ENCODE results near the gene TAB3. TPM values are rescaled to one million over a fixed set of nuclear protein-coding genes. Genes with fewer than 3 reads are reported as not detected.

TAB3 gene
- polyA plus RNA-seq, 3 donors, result 4.4 to 11.8 (median 5.4) TPM

GRCh38 chrX:30920271-30920670, 31.2 kb upstream of the TAB3 start:
- Histone ChIP-seq H3K4me3 (replicated peaks in 1 of 3; ENCODE audit: low read depth in 2 of 3, low read length in 3 of 3) (no peak overlapping the region), H3K79me2 (ENCODE audit: insufficient read depth, low read length) (no peaks in the 10 kb centered on the region), H3K9ac (ENCODE audit: insufficient read depth, low read length, poor library complexity, severe bottlenecking) (no peak overlapping the region), H3K36me3 (replicated peaks in 1 of 2; ENCODE audit: control insufficient read depth in 1 of 2, insufficient read depth in 2 of 2, low read length in 2 of 2) (no peaks in the 10 kb centered on the region), H3K4me1 (ENCODE audit: control insufficient read depth in 1 of 2, insufficient read depth in 2 of 2, low read length in 2 of 2) (no peaks in the 10 kb centered on the region), H2AFZ (ENCODE audit: insufficient read depth, low read depth, low read length, poor library complexity, severe bottlenecking) (no peak overlapping the region), H3K27me3 (ENCODE audit: control insufficient read depth in 2 of 2, insufficient read depth in 2 of 2, low read length in 2 of 2) (no peaks in the 10 kb centered on the region), H3K9me3 (replicated peaks in 1 of 2; ENCODE audit: control insufficient read depth in 1 of 2, insufficient read depth in 1 of 2, low read length in 2 of 2) (no peaks in the 10 kb centered on the region), H3K4me2 (replicated peaks; ENCODE audit: extremely low read depth, low read length, poor library complexity, severe bottlenecking) (no peak overlapping the region), H4K20me1 (ENCODE audit: insufficient read depth, low read length) (no peaks in the 10 kb centered on the region), H3K27ac (ENCODE audit: low read depth in 1 of 2, low read length in 2 of 2) (no peak overlapping the region)
- intact Hi-C loops (cut with micrococcal nuclease), result no loop called here
- Mint-ChIP-seq H3K27ac (no peak overlapping the region), H3K4me3 (no peak overlapping the region), H3K4me1 (no peaks in the 10 kb centered on the region), H3K9me3 (no peaks in the 10 kb centered on the region), H3K36me3 (no peaks in the 10 kb centered on the region), H3K27me3 (ENCODE audit: low read depth in 3 of 3) (peaks cover 0 to 5% (median 3%) of the 10 kb centered on the region in 3 donors)
- TF ChIP-seq, protein P1, sequence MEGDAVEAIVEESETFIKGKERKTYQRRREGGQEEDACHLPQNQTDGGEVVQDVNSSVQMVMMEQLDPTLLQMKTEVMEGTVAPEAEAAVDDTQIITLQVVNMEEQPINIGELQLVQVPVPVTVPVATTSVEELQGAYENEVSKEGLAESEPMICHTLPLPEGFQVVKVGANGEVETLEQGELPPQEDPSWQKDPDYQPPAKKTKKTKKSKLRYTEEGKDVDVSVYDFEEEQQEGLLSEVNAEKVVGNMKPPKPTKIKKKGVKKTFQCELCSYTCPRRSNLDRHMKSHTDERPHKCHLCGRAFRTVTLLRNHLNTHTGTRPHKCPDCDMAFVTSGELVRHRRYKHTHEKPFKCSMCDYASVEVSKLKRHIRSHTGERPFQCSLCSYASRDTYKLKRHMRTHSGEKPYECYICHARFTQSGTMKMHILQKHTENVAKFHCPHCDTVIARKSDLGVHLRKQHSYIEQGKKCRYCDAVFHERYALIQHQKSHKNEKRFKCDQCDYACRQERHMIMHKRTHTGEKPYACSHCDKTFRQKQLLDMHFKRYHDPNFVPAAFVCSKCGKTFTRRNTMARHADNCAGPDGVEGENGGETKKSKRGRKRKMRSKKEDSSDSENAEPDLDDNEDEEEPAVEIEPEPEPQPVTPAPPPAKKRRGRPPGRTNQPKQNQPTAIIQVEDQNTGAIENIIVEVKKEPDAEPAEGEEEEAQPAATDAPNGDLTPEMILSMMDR (IDR thresholded peaks at IDR 0.05), result no peak
- DNase-seq, result no peak
- WGBS (ENCODE audit: insufficient coverage), result no CpG with 5 or more reads among the region's 3 CpGs

GRCh38 chrX:30918480-30918879, 29.4 kb upstream of the TAB3 start:
- Histone ChIP-seq H3K79me2 (ENCODE audit: insufficient read depth, low read length) (no peaks in the 10 kb centered on the region), H3K4me2 (replicated peaks; ENCODE audit: extremely low read depth, low read length, poor library complexity, severe bottlenecking) (no peak overlapping the region), H4K20me1 (ENCODE audit: insufficient read depth, low read length) (no peaks in the 10 kb centered on the region), H3K4me3 (replicated peaks in 1 of 3; ENCODE audit: low read depth in 2 of 3, low read length in 3 of 3) (no peak overlapping the region), H3K27me3 (ENCODE audit: control insufficient read depth in 2 of 2, insufficient read depth in 2 of 2, low read length in 2 of 2) (no peaks in the 10 kb centered on the region), H3K27ac (ENCODE audit: low read depth in 1 of 2, low read length in 2 of 2) (no peak overlapping the region), H3K9me3 (replicated peaks in 1 of 2; ENCODE audit: control insufficient read depth in 1 of 2, insufficient read depth in 1 of 2, low read length in 2 of 2) (no peaks in the 10 kb centered on the region), H2AFZ (ENCODE audit: insufficient read depth, low read depth, low read length, poor library complexity, severe bottlenecking) (no peak overlapping the region), H3K4me1 (ENCODE audit: control insufficient read depth in 1 of 2, insufficient read depth in 2 of 2, low read length in 2 of 2) (no peaks in the 10 kb centered on the region), H3K9ac (ENCODE audit: insufficient read depth, low read length, poor library complexity, severe bottlenecking) (no peak overlapping the region), H3K36me3 (replicated peaks in 1 of 2; ENCODE audit: control insufficient read depth in 1 of 2, insufficient read depth in 2 of 2, low read length in 2 of 2) (no peaks in the 10 kb centered on the region)
- H3K36me3 Mint-ChIP-seq, result no peaks in the 10 kb centered on the region
- WGBS (ENCODE audit: insufficient coverage), result no CpG with 5 or more reads among the region's 1 CpG
- H3K27ac Mint-ChIP-seq, result no peak overlapping the region
- no peak for DNase-seq
- no peaks in the 10 kb centered on the region for H3K9me3 Mint-ChIP-seq
- H3K4me3 Mint-ChIP-seq, result no peak overlapping the region
- TF ChIP-seq, protein P1 (IDR thresholded peaks at IDR 0.05), result no peak
- H3K4me1 Mint-ChIP-seq, result no peaks in the 10 kb centered on the region
- H3K27me3 Mint-ChIP-seq (ENCODE audit: low read depth in 3 of 3), result peaks cover 0 to 3% (median 3%) of the 10 kb centered on the region in 3 donors
- intact Hi-C loops (cut with micrococcal nuclease), result no loop called here
